Fibroblast of the aortic adventitia (primary cell): Measurements from ENCODE around the gene GCK. TPM values are rescaled to one million over a fixed set of nuclear protein-coding genes. Genes with fewer than 3 reads are reported as not detected.

ENCODE experiments used
- DNase-seq: peaks from one replicate; pipeline ENCODE4 v3.0.0-alpha.2; 2010; ENCODE audit warnings: low read depth
- H3K4me3 ChIP-seq: 2 replicates; pipeline ENCODE4 v1.5.1; 2011; ENCODE audit warnings: low read depth, mild to moderate bottlenecking, control low read depth, low read length, moderate library complexity
- CTCF ChIP-seq: IDR thresholded peaks from 2 replicates; pipeline ENCODE4 v1.5.1; 2011; ENCODE audit warnings: mild to moderate bottlenecking, low read length, control low read depth, inconsistent platforms; ENCODE audit not compliant: insufficient read depth
- total RNA-seq: library from RNA; depleted of rRNA; stranded (reverse); fragments of >200 nt; gene quantifications from 2 replicates; pipeline ENCODE4 v1.2.3, GENCODE V29; 2012; ENCODE audit warnings: low replicate concordance

Gene GCK
- total RNA-seq, 1 donor: 0.36 TPM

- no peak for DNase-seq
- no peak for TF ChIP-seq CTCF
- H3K4me3 ChIP-seq: no peak overlapping the region
Observed at GRCh38 chr7:44222776-44223261, 33.6 kb upstream of the GCK start.

GRCh38 chr7:44222074-44222473 lies 32.8 kb upstream of the GCK start:
- no peak for DNase-seq
- TF ChIP-seq CTCF: no peak
- no peak overlapping the region for H3K4me3 ChIP-seq

- peak; percentile 4 for TF ChIP-seq CTCF
- no peak for DNase-seq
- H3K4me3 ChIP-seq: no peak overlapping the region
Observed at GRCh38 chr7:44221231-44221791, 32.1 kb upstream of the GCK start.

GRCh38 chr7:44220358-44221112 lies 31.3 kb upstream of the GCK start:
- DNase-seq: no peak
- no peak overlapping the region for H3K4me3 ChIP-seq
- TF ChIP-seq CTCF: no peak

- H3K4me3 ChIP-seq: no peak overlapping the region
- TF ChIP-seq CTCF: no peak
- DNase-seq: no peak
Observed at GRCh38 chr7:44220046-44220357, 30.8 kb upstream of the GCK start.

- TF ChIP-seq CTCF: no peak
- DNase-seq: no peak
- no peak overlapping the region for H3K4me3 ChIP-seq
Observed at GRCh38 chr7:44219371-44220045, 30.3 kb upstream of the GCK start.
